HG03025 (cell line): ENCODE data around the gene ABHD10.

Experiments used
- ATAC-seq: cut with Tn5 transposase; IDR thresholded peaks from one replicate; pipeline ENCODE4 v1.9.1; 2021; ENCODE audit warnings: mild to moderate bottlenecking, moderate library complexity; ENCODE audit not compliant: unreplicated experiment, low FRiP score

ABHD10 gene

GRCh38 chr3:111999484-112000324 lies 20.9 kb downstream of the ABHD10 start:
- ATAC-seq, result no peak

GRCh38 chr3:112000367-112000771 lies 21.5 kb downstream of the ABHD10 start:
- no peak for ATAC-seq

DNA sequence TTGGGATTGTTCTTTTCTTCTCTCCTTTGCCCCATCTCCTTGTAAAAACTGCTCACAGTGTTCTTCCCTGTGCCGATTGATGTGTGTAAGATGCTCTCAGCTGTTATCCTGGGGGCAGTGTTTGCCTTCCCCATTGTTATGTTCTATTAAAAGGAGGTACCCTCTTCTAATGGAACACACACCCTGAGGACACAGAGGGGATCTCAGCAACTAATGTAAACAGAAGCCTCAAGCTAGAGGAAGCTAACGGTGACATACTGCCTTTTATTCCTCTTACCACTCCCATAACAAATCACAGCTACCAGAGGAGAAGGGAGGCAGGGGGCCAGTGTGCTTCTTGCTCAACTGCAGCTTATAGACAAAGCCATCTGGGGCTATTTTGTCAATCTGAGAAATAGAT lies 22.1 kb downstream of the ABHD10 start:
- ATAC-seq, result no peak

DNA sequence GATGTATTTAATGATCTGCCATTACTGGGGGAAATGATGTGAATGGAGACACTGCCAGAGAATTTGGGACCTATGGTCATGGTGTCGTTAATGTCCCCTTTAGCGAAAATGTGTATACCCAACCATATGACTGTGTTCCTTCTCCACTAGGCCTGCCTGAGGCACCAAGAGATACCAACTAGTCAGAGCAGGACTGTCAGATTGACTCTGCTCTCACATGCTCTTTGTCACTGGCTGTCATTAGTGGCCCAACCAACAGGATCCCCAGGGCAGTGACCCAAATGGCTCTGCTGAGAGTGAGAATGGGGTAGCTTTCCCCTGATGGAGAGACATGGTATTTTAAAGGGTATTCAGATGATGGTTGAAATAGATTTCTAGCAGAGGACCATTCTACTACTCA lies 22.7 kb downstream of the ABHD10 start:
- ATAC-seq, result no peak

- ATAC-seq, result no peak
Measured at GRCh38 chr3:112002096-112002971, 23.5 kb downstream of the ABHD10 start.

DNA sequence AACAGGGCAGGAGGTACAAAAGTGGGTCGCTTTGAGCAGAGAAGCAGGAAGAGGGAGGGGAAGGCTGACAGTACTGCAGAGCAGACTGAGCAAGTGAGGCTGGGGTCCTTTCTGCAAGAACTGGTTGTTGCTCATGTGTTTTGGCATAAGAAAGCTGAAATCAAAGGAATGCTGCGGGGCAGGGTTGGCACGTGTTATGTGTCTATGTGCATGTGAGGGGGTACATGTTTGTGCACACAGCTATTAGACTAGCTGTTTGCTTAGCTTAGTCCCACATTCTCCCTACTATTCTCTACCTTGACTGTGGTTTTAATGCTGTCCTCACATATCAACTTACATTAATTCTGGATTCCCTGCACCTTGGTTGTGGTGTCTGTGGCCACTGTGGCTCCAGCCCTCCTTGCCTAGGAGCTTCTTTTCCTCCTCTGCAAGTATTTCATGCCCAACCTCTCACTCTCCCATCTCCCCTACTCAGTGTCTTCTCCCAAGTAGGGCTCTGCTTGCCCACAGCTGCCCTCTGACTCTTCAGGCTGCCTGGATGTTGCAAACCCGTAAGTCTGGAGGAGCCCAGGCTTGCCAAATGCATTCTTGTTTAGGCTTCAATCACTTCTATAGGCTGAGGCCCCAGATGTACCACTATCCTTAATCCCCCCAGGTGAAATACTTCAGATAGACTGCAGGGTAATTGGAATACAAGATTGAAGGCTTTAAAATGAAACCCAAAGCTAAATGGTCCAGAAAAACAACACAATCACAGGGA lies 24.7 kb downstream of the ABHD10 start:
- ATAC-seq, result no peak

DNA sequence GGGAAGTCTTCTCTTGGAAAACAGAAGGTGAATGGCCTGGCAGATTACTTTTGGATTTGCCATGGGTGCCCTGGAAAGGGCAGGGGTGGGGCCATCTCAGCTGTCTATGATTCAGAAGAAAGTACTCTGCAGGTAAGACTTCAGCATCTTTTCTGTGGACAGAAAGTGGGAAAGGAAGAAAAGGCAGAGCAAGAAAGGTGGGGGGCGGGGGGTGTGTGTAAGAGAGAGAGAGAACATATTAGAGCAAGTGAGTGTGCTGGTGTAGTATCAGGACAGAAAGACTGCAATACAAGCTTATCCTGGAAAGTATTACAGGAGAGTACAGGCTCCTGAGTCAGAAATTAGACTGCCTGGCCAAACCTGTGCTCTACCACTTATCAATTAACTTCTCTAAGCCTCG lies 25.4 kb downstream of the ABHD10 start:
- no peak for ATAC-seq

DNA sequence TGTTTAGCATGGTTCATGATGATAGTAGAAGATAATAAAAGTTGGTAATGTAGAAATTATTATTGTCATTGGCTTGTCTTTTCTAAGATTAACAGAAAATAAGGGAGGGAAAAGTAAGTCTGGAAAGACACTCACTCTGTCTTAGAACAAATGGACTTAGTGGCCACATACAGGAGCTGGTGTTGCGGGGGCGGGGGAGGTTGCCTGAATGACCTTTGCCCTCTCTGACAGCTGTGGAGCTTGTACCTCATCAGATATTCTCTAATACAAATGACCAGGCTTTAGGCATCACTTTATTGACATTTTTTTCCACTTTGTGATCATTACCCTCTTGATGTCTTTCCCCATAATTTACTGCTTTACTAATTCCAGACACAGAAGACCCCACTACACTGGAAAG lies 25.8 kb downstream of the ABHD10 start:
- no peak for ATAC-seq

GRCh38 chr3:112005091-112005672 lies 26.4 kb downstream of the ABHD10 start:
- no peak for ATAC-seq

- ATAC-seq, result no peak
Measured at GRCh38 chr3:112007633-112008032, 28.8 kb downstream of the ABHD10 start.

- no peak for ATAC-seq
Measured at GRCh38 chr3:112009670-112010069, 30.8 kb downstream of the ABHD10 start.

DNA sequence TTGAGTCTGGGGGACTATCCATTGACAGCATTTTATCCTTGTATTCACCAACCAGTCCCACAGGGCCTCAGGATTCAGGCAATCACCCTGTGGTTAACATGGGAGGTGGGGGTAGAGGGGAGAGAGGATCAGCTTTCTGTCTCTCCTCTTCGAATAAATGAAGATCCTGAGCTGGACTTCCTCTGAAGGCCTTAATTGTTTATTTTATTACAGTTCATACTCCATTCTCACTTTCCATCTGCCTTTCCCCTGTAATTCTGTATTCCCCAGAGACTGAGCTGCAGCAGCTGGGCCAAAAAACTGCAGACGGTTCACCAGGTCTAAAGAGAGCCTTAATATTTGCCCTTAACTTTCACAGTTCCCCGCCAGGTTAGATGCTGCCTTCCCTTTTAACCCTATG lies 31.8 kb downstream of the ABHD10 start:
- ATAC-seq, result no peak

GRCh38 chr3:112011376-112011940 lies 32.6 kb downstream of the ABHD10 start:
- no peak for ATAC-seq

- ATAC-seq, result no peak
Measured at GRCh38 chr3:112012205-112012992, 33.6 kb downstream of the ABHD10 start.

DNA sequence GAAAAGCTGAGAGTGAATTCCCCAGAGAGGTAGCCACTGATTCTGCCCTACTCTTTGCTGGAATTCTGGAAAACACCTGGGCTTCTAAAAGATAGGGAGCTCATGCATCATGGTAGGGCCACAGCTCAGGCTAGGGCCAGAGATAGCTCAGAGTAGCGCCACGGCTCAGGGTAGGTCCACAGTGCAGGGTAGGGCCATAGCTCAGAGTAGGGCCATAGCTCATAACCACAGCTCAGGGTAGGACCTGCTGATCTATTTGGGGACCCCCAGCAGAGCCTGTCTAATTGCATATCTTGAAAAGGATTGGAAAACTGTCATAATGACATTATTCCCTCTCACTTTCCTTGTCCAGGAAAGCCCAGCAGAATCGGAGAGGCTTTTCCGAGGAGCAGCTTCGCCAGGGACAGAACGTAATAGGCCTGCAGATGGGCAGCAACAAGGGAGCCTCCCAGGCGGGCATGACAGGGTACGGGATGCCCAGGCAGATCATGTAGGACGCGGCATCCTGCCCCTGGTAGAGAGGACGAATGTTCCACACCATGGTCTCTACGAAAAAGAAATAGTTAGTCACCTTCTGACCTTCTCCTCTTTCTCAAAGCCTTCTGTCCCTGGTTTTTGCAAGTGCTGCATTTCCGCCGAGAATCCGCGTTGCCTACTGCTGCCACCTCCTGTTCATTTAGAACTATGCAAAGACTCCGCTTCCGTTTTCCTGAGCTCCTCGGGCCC lies 34.4 kb downstream of the ABHD10 start:
- ATAC-seq, result peak; percentile 83

GRCh38 chr3:112013784-112014143 lies 34.9 kb downstream of the ABHD10 start:
- no peak for ATAC-seq

- ATAC-seq, result no peak
Measured at GRCh38 chr3:112017091-112017490, 38.3 kb downstream of the ABHD10 start.

- ATAC-seq, result no peak
Measured at GRCh38 chr3:112018712-112019111, 39.9 kb downstream of the ABHD10 start.

- ATAC-seq, result no peak
Measured at GRCh38 chr3:112019716-112020115, 40.9 kb downstream of the ABHD10 start.
